Mesenchymal stem cell (in vitro differentiated cells and primary cell): ENCODE measurements around the gene ARGFX.

ENCODE experiments used
- DNase-seq: peaks from one replicate; pipeline ENCODE4 v3.0.0-alpha.2; 2013
- H2AFZ ChIP-seq: one replicate; pipeline ENCODE4 v1.6.1; 2013; ENCODE audit warnings: low read depth, mild to moderate bottlenecking, control low read depth, inconsistent platforms, low read length, moderate library complexity
- H2AK5ac ChIP-seq: 2 replicates; pipeline ENCODE4 v1.6.1; 2013; ENCODE audit warnings: low read length, moderate library complexity, mild to moderate bottlenecking, inconsistent platforms; ENCODE audit not compliant: severe bottlenecking
- H2BK120ac ChIP-seq: one replicate; pipeline ENCODE4 v1.6.1; 2013; ENCODE audit warnings: low read depth, mild to moderate bottlenecking, inconsistent platforms, low read length, moderate library complexity
- H2BK12ac ChIP-seq, 2 experiments: one replicate each; pipeline ENCODE4 v1.6.1; 2013; ENCODE audit warnings: inconsistent platforms in 2 of 2, low read length in 2 of 2, mild to moderate bottlenecking in 2 of 2, moderate library complexity in 2 of 2, control low read depth in 1 of 2
- H2BK15ac ChIP-seq: one replicate; pipeline ENCODE4 v1.6.1; 2013; ENCODE audit warnings: mild to moderate bottlenecking, low read depth, inconsistent platforms; ENCODE audit not compliant: poor library complexity, severe bottlenecking
- H2BK5ac ChIP-seq: 2 replicates; pipeline ENCODE4 v1.6.1; 2013; ENCODE audit warnings: low read depth, mild to moderate bottlenecking, low read length, control low read depth, inconsistent platforms; ENCODE audit not compliant: poor library complexity, severe bottlenecking
- H3K14ac ChIP-seq, 2 experiments: one replicate each; pipeline ENCODE4 v1.6.1; 2013; ENCODE audit warnings: inconsistent platforms in 2 of 2, low read length in 2 of 2, control low read depth in 1 of 2, mild to moderate bottlenecking in 1 of 2, moderate library complexity in 1 of 2
- H3K18ac ChIP-seq, 2 experiments: one replicate each; pipeline ENCODE4 v1.6.1; 2013; ENCODE audit warnings: inconsistent platforms in 2 of 2, low read length in 2 of 2, control low read depth in 1 of 2, low read depth in 1 of 2, mild to moderate bottlenecking in 1 of 2
- H3K23ac ChIP-seq, 2 experiments: one replicate each; pipeline ENCODE4 v1.6.1; 2013; ENCODE audit warnings: inconsistent platforms in 2 of 2, low read length in 2 of 2, mild to moderate bottlenecking in 2 of 2, moderate library complexity in 2 of 2, control low read depth in 1 of 2
- H3K27ac ChIP-seq: 2 replicates; pipeline ENCODE4 v1.5.1; 2013; ENCODE audit warnings: mild to moderate bottlenecking, moderate library complexity, low read length, control low read depth, inconsistent platforms; ENCODE audit not compliant: poor library complexity, severe bottlenecking
- H3K27me3 ChIP-seq, 2 experiments: 2 replicates each; pipeline versions ENCODE4 v1.6.1 to v1.7.0; 2013; ENCODE audit warnings: low read length in 2 of 2, mild to moderate bottlenecking in 2 of 2, moderate library complexity in 2 of 2, control low read depth in 1 of 2, inconsistent platforms in 1 of 2; ENCODE audit not compliant: control insufficient read depth in 1 of 2, insufficient read depth in 1 of 2
- H3K36me3 ChIP-seq, 2 experiments: 2 replicates each; pipeline versions ENCODE4 v1.6.1 to v1.7.0; 2013; ENCODE audit warnings: low read length in 2 of 2, control low read depth in 1 of 2, inconsistent platforms in 1 of 2, low read depth in 1 of 2, mild to moderate bottlenecking in 1 of 2; ENCODE audit not compliant: insufficient read depth in 2 of 2, control insufficient read depth in 1 of 2
- H3K4ac ChIP-seq, 2 experiments: one replicate each; pipeline ENCODE4 v1.6.1; 2013; ENCODE audit warnings: inconsistent platforms in 2 of 2, low read length in 2 of 2, mild to moderate bottlenecking in 2 of 2, moderate library complexity in 2 of 2, control low read depth in 1 of 2, low read depth in 1 of 2
- H3K4me1 ChIP-seq: 2 replicates; pipeline ENCODE4 v1.6.1; 2013; ENCODE audit warnings: low read depth, low read length, control low read depth; ENCODE audit not compliant: control insufficient read depth, insufficient read depth
- H3K4me2 ChIP-seq: 2 replicates; pipeline ENCODE4 v1.6.1; 2013; ENCODE audit warnings: low read length, mild to moderate bottlenecking, inconsistent platforms; ENCODE audit not compliant: poor library complexity, severe bottlenecking
- H3K4me3 ChIP-seq, 2 experiments: 2 replicates each; pipeline versions ENCODE4 v1.5.1 to v1.7.0; 2013; ENCODE audit warnings: low read length in 2 of 2, mild to moderate bottlenecking in 2 of 2, control low read depth in 1 of 2, low read depth in 1 of 2; ENCODE audit not compliant: insufficient read depth in 1 of 2
- H3K79me1 ChIP-seq: replicated peaks from 2 replicates; pipeline ENCODE4 v1.6.1; 2013; ENCODE audit warnings: mild to moderate bottlenecking, control low read depth, low read length, inconsistent platforms; ENCODE audit not compliant: poor library complexity, severe bottlenecking
- H3K9ac ChIP-seq: 2 replicates; pipeline ENCODE4 v1.7.0; 2013; ENCODE audit warnings: mild to moderate bottlenecking, low read length, moderate library complexity
- H3K9me3 ChIP-seq: 2 replicates; pipeline ENCODE4 v1.7.0; 2013; ENCODE audit warnings: mild to moderate bottlenecking, low read length; ENCODE audit not compliant: control insufficient read depth
- H4K8ac ChIP-seq: one replicate; pipeline ENCODE4 v1.6.1; 2013; ENCODE audit warnings: inconsistent platforms, mild to moderate bottlenecking, low read length, moderate library complexity
- H4K91ac ChIP-seq: one replicate; pipeline ENCODE4 v1.6.1; 2013; ENCODE audit warnings: mild to moderate bottlenecking, low read length, inconsistent platforms
- WGBS: methylation state at CpG from one replicate; pipeline ENCODE4 v1.1.7; 2013; ENCODE audit warnings: mixed read lengths; 5-methylcytosine and 5-hydroxymethylcytosine counted together

Gene ARGFX

DNA sequence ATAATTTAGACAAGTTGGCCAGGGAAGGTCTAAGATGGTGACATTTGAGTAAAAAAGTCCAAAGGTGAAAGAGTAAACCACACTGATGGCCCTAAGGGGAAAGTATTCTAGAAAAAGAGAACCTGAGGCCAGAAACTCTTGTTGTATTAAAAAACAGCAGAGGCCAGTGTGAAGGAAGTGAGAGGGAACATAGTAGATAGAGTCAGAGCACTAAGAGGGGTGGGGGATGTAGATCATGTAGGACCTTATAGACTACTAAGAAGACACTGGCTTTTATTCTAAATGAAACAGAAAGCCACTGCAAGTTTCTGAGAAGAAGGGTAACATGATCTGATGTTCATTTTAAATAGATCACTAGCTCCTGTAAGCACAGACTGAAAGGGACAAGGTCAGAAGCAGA, 36.5 kb upstream of the ARGFX start:
- H3K4me1 ChIP-seq = peaks cover 2% of the 10 kb centered on the region
- no peak overlapping the region for H3K4me3 ChIP-seq
- no peak overlapping the region for H3K9ac ChIP-seq
- no peaks in the 10 kb centered on the region for H3K27me3 ChIP-seq
- H4K8ac ChIP-seq = no peak overlapping the region
- no peak overlapping the region for H3K4me2 ChIP-seq
- no peak for DNase-seq
- peaks cover 1% of the 10 kb centered on the region for H3K79me1 ChIP-seq
- no peak overlapping the region for H4K91ac ChIP-seq
- H3K36me3 ChIP-seq = no peaks in the 10 kb centered on the region
- H3K23ac ChIP-seq = no peak overlapping the region
- H2AK5ac ChIP-seq = no peak overlapping the region
- H3K14ac ChIP-seq = no peak overlapping the region
- no peak overlapping the region for H2BK5ac ChIP-seq
- no peak overlapping the region for H2BK12ac ChIP-seq
- no peak overlapping the region for H2BK120ac ChIP-seq
- no peak overlapping the region for H3K27ac ChIP-seq
- no peaks in the 10 kb centered on the region for H3K9me3 ChIP-seq
- H3K4ac ChIP-seq = no peak overlapping the region
- no peak overlapping the region for H2BK15ac ChIP-seq
- H3K18ac ChIP-seq = no peak overlapping the region
- H2AFZ ChIP-seq = no peak overlapping the region

DNA sequence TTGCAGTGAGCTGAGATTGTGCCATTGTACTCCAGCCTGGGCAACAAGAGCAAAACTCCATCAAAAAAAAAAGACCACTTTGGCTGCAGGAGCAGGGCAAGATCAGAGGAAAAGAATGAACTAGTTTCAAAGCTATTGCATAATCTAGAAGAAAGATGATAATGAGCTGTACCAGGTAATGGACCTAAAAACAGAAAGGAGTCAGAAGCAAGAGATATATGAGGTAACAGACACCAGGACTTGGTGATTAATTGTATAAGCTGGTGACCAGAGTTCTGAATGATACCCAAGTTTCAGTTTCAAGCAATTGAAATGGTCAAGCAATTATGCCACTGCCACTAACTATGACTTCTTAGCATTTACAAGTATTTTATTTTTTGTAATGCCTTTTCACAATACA, 24.8 kb upstream of the ARGFX start:
- no peak overlapping the region for H3K4ac ChIP-seq
- no peak overlapping the region for H2BK12ac ChIP-seq
- H3K36me3 ChIP-seq = no peaks in the 10 kb centered on the region
- no peaks in the 10 kb centered on the region for H3K9me3 ChIP-seq
- no peaks in the 10 kb centered on the region for H3K27me3 ChIP-seq
- no peak overlapping the region for H3K18ac ChIP-seq
- H3K79me1 ChIP-seq = peaks cover 10% of the 10 kb centered on the region
- H3K27ac ChIP-seq = no peak overlapping the region
- H3K14ac ChIP-seq = no peak overlapping the region
- H3K9ac ChIP-seq = no peak overlapping the region
- no peak for DNase-seq
- H2BK120ac ChIP-seq = no peak overlapping the region
- H3K4me1 ChIP-seq = peaks cover 2% of the 10 kb centered on the region
- no peak overlapping the region for H4K8ac ChIP-seq
- no peak overlapping the region for H2AFZ ChIP-seq
- H3K4me3 ChIP-seq = no peak overlapping the region
- H3K23ac ChIP-seq = no peak overlapping the region
- no peak overlapping the region for H4K91ac ChIP-seq
- no peak overlapping the region for H3K4me2 ChIP-seq
- no peak overlapping the region for H2AK5ac ChIP-seq
- no peak overlapping the region for H2BK5ac ChIP-seq
- no peak overlapping the region for H2BK15ac ChIP-seq

DNA sequence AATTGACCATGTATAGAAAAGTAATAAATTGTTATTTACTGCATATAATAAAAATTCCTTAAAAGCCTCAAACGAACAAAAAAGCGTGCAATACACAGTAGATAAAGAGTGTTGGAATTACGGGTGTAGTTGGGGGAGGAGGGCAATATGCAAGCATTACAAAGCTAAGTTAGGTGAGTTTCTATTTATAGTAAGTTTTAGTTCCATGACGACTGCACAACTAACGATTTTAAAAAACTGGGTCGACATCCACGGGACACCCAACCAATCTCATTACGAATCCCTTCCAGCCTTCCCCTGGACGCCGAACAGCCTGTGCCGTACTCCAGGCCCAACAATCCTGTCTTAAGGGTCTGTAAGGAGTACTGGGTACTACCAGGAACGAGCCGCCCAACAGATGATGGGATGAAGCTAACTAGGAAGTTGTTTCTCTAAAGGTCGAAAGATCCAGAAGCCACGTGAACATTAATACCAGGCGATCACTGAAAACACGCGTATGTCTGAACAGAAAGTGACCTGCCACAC, 22.6 kb upstream of the ARGFX start:
- Histone ChIP-seq H3K9me3 (no peaks in the 10 kb centered on the region), H4K8ac (no peak overlapping the region), H3K27me3 (no peaks in the 10 kb centered on the region), H3K18ac (no peak overlapping the region), H2BK12ac (no peak overlapping the region), H2BK15ac (no peak overlapping the region), H2AK5ac (no peak overlapping the region), H3K27ac (no peak overlapping the region), H3K14ac (no peak overlapping the region), H3K4me2 (peak overlapping the region; percentile 99), H2BK5ac (no peak overlapping the region), H3K79me1 (peaks cover 10% of the 10 kb centered on the region), H3K4ac (no peak overlapping the region), H3K9ac (peak overlapping the region; percentile 94), H4K91ac (no peak overlapping the region), H3K36me3 (no peaks in the 10 kb centered on the region), H3K23ac (no peak overlapping the region), H3K4me1 (peaks cover 2% of the 10 kb centered on the region), H2BK120ac (no peak overlapping the region), H3K4me3 (peak overlapping the region; percentile 84 to 88), H2AFZ (peak overlapping the region; percentile 93)
- WGBS = 2% methylated on average over 10 of the region's 18 CpGs
- DNase-seq = peak; percentile 56

DNA sequence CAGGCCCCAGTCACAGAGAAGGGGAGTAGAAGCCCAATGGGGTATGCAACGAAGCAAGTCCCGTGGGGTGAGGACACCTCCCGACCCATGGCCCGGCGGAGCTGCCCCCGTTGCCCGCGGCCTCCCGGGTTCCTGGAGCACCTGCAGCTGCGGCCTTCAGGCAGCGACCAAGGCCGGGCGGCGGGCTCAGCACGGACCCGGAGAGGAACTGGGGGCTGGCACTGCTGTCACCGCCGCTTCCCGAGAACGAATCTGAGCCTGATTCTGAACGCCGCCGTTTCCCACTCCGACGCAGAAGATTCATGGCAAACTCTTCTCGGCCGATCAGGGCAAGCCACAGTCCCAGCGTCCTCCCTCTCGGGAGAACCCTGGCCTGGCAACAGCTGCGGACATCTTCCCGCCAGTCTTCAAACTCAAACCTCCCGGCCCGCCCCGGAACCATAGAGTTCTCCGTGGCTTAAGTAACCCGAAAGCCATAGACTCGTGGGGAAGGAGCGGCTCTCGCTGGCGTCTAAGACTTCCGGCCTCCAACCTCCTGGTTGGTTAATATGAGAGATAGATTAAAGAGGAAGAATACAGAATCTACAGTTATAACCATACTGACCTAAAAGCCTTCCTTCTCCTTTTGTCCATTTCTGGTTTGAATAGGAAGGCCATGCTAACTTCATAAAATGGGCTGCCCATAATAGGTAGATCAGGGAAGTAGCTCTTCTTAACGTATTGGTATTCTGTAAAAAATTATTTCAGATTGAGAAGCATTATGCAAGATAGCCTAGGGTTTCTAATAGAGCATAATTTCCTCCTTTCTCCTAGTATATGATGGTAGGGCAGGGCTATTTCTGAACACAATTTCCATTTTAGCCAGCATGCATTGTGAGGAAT, 21.9 kb upstream of the ARGFX start, which contains the start of gene POLQ:
TSS of gene POLQ (minus strand) at position 415 of the 882 bp plus-strand sequence. CDS start at position 304, 111 bp downstream.
- Histone ChIP-seq H3K4me2 (peak within 1 kb of the TSS; percentile 99), H2BK12ac (no peak within 1 kb of the TSS), H3K79me1 (peaks cover 10% of the 10 kb centered on the region), H3K36me3 (no peaks in the 10 kb centered on the region), H2BK15ac (no peak within 1 kb of the TSS), H3K9ac (peak within 1 kb of the TSS; percentile 94), H3K18ac (peak within 1 kb of the TSS in 1 of 2 experiments; percentile 3), H2BK5ac (no peak within 1 kb of the TSS), H3K4me1 (peaks cover 2% of the 10 kb centered on the region), H2BK120ac (no peak within 1 kb of the TSS), H3K27me3 (no peaks in the 10 kb centered on the region), H2AFZ (peak within 1 kb of the TSS; percentile 93), H3K27ac (peak within 1 kb of the TSS; percentile 40), H4K91ac (no peak within 1 kb of the TSS), H3K9me3 (no peaks in the 10 kb centered on the region), H2AK5ac (no peak within 1 kb of the TSS), H3K14ac (no peak within 1 kb of the TSS), H3K23ac (no peak within 1 kb of the TSS), H4K8ac (peak within 1 kb of the TSS; percentile 59), H3K4ac (peak within 1 kb of the TSS in 1 of 2 experiments; percentile 54), H3K4me3 (peak within 1 kb of the TSS; percentile 84 to 88)
- peak; percentile 97 for DNase-seq
- WGBS = under 1% methylated on average over 33 of the region's 42 CpGs
